WTC11 (cell line): ENCODE data around the gene SHTN1.

Experiments
- CBFB ChIP-seq: sonication (generic); formaldehyde crosslinking; IDR thresholded peaks from 2 replicates; pipeline ENCODE4 v1.8.1; 2022; ENCODE audit warnings: mild to moderate bottlenecking, low read depth, missing genetic modification reagents
- FOXJ3 ChIP-seq: sonication (generic); formaldehyde crosslinking; IDR thresholded peaks from 2 replicates; pipeline ENCODE4 v1.9.0; 2021; ENCODE audit warnings: missing genetic modification reagents, mild to moderate bottlenecking, borderline replicate concordance
- GABPB1 ChIP-seq: sonication (generic); formaldehyde crosslinking; IDR thresholded peaks from 2 replicates; pipeline ENCODE4 v1.8.1; 2023; ENCODE audit warnings: mild to moderate bottlenecking, missing genetic modification reagents
- RELA ChIP-seq: sonication (generic); formaldehyde crosslinking; IDR thresholded peaks from 2 replicates; pipeline ENCODE4 v1.8.1; 2022; ENCODE audit warnings: missing genetic modification reagents, mild to moderate bottlenecking, borderline replicate concordance
- RORB ChIP-seq: fragments of 250-450 bp; sonication (Bioruptor Pico); IDR thresholded peaks from 2 replicates; pipeline ENCODE4 v1.9.0; 2021; ENCODE audit warnings: mild to moderate bottlenecking
- SP1 ChIP-seq: sonication (generic); formaldehyde crosslinking; conservative IDR thresholded peaks from 2 replicates; pipeline ENCODE4 v1.8.1; 2022; ENCODE audit warnings: missing genetic modification reagents
- ZNF121 ChIP-seq: sonication (generic); formaldehyde crosslinking; IDR thresholded peaks from 2 replicates; pipeline ENCODE4 v1.8.0; 2023; ENCODE audit warnings: missing genetic modification reagents
- ZNF416 ChIP-seq: fragments of 250-450 bp; sonication (Bioruptor Pico); IDR thresholded peaks from 2 replicates; pipeline ENCODE4 v1.9.0; 2021; ENCODE audit warnings: mild to moderate bottlenecking, inconsistent platforms
- TF ChIP-seq, protein P1 (sequence below): fragments of 200-600 bp; IDR thresholded peaks from 2 replicates; pipeline ENCODE4 v1.8.0; 2022; ENCODE audit warnings: antibody characterized with exemption
- TF ChIP-seq, protein P2 (sequence below): sonication (generic); formaldehyde crosslinking; IDR thresholded peaks from 2 replicates; pipeline ENCODE4 v1.8.0; 2023; ENCODE audit warnings: missing genetic modification reagents
- TF ChIP-seq, protein P3 (sequence below): sonication (generic); formaldehyde crosslinking; IDR thresholded peaks from 2 replicates; pipeline ENCODE4 v1.8.1; 2023; ENCODE audit warnings: mild to moderate bottlenecking, missing genetic modification reagents, moderate library complexity
- TF ChIP-seq, protein P4 (sequence below): sonication (generic); formaldehyde crosslinking; IDR thresholded peaks from 2 replicates; pipeline ENCODE4 v1.8.0; 2022; ENCODE audit warnings: mild to moderate bottlenecking, missing genetic modification reagents

DNA sequence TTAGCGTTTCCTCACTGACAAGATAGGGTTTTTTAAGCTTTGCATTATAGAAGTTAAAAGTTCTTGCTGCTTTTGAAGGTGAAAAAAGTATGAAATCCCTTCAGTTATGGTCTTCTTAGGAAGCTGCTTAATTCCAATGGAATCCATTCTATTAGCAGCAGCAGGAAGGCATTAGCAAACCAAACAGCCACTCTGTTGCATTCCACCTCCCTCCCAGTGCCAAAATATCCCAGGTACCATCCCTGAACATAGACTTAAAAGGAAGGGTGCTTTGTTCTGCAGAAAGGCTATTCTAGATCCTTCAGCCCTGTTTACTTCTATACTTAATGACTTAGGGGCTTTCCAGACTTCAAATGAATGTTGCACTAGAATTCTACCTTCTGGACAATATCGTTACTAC lies 131.9 kb downstream of the SHTN1 start:
- no peak for TF ChIP-seq SP1 (CRISPR knock-in tag)
- no peak for TF ChIP-seq ZNF121 (CRISPR knock-in tag)
- TF ChIP-seq, protein P1, sequence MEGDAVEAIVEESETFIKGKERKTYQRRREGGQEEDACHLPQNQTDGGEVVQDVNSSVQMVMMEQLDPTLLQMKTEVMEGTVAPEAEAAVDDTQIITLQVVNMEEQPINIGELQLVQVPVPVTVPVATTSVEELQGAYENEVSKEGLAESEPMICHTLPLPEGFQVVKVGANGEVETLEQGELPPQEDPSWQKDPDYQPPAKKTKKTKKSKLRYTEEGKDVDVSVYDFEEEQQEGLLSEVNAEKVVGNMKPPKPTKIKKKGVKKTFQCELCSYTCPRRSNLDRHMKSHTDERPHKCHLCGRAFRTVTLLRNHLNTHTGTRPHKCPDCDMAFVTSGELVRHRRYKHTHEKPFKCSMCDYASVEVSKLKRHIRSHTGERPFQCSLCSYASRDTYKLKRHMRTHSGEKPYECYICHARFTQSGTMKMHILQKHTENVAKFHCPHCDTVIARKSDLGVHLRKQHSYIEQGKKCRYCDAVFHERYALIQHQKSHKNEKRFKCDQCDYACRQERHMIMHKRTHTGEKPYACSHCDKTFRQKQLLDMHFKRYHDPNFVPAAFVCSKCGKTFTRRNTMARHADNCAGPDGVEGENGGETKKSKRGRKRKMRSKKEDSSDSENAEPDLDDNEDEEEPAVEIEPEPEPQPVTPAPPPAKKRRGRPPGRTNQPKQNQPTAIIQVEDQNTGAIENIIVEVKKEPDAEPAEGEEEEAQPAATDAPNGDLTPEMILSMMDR = no peak
- TF ChIP-seq FOXJ3 = no peak
- no peak for TF ChIP-seq CBFB (CRISPR knock-in tag)
- no peak for TF ChIP-seq GABPB1 (CRISPR knock-in tag)
- no peak for TF ChIP-seq ZNF416 (CRISPR knock-in tag)
- TF ChIP-seq, protein P2, sequence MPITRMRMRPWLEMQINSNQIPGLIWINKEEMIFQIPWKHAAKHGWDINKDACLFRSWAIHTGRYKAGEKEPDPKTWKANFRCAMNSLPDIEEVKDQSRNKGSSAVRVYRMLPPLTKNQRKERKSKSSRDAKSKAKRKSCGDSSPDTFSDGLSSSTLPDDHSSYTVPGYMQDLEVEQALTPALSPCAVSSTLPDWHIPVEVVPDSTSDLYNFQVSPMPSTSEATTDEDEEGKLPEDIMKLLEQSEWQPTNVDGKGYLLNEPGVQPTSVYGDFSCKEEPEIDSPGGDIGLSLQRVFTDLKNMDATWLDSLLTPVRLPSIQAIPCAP (CRISPR knock-in tag) = no peak
- TF ChIP-seq, protein P3, sequence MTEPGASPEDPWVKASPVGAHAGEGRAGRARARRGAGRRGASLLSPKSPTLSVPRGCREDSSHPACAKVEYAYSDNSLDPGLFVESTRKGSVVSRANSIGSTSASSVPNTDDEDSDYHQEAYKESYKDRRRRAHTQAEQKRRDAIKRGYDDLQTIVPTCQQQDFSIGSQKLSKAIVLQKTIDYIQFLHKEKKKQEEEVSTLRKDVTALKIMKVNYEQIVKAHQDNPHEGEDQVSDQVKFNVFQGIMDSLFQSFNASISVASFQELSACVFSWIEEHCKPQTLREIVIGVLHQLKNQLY (CRISPR knock-in tag) = no peak
- TF ChIP-seq RORB (CRISPR knock-in tag) = no peak
- no peak for TF ChIP-seq RELA (CRISPR knock-in tag)
- TF ChIP-seq, protein P4, sequence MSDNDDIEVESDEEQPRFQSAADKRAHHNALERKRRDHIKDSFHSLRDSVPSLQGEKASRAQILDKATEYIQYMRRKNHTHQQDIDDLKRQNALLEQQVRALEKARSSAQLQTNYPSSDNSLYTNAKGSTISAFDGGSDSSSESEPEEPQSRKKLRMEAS (CRISPR knock-in tag) = no peak
